GM21390 (cell line): ENCODE results near the gene NOC2L.

Experiments used
- ATAC-seq: cut with Tn5 transposase; IDR thresholded peaks from one replicate; pipeline ENCODE4 v1.9.1; 2021; ENCODE audit not compliant: unreplicated experiment

Gene NOC2L

DNA sequence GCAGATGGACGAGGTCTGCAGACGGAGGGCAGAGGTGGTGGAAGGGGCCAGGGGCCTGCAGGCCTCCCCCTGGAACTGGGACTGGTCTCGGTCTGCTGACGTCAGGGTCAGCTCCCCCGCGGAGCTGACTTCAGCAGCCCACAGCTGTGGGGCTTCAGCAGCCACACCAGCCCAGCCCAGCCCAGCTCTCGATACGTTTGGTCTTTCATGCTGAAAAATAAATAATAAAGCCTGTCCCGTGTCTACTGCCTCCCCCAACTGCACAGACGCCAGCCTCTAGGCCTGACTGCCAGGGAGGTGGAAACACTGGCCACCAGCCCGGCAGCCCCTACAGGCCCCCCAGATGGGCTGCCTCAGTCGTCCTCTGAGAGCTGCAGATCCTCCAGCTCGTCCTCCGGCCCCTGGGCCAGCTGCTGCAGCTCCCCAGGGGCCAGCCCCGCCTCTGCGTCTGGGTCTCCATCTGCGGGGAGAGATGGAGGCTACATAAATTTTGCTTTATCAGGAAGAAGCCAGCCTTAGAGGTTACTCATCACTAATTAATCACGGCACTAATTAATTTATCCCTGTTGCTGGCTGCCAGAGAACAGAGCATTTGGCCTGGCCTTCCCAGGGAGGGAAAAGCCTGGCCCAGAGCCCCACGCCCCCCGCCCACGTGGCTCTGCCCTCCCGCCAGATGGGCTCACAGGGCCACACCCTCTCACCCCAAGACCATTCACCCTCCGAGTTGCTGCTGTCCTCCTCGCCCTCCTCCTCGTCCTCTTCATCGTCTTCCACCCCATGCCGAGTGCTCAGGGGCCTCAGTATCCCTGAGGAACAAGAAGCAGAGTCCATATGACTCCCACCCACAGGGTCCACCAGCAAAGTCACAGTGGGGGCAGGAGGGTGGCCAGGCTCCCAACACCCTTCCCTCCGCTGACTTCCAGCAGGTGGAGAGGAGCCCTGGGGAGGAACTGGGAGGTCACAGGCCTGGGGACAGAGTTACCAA is 14.4 kb downstream of the NOC2L start:
- no peak for ATAC-seq

DNA sequence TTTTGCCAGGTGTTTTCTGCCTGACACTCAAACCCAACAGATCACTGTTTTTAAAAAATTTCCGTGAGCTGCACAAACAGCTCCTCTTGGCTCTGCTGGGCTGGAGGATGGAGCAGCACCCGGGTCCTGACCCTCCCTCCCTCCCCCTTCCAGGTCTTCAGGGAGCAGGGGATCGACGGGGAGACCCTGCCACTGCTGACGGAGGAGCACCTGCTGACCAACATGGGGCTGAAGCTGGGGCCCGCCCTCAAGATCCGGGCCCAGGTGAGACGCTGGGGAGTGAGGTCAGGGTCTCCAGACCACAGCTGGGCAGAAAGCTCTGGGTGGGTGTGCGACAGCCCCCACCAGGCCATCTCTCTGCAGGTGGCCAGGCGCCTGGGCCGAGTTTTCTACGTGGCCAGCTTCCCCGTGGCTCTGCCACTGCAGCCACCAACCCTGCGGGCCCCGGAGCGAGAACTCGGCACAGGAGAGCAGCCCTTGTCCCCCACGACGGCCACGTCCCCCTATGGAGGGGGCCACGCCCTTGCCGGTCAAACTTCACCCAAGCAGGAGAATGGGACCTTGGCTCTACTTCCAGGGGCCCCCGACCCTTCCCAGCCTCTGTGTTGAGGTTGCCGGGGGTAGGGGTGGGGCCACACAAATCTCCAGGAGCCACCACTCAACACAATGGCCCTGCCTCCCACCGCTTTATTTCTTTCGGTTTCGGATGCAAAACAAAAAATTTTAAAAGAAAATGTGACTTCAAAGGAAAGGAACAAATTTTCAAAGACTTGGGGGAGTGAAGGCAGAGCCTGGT is 15.3 kb downstream of the NOC2L start:
- no peak for ATAC-seq

GRCh38 chr1:942864-943533 is 16.1 kb downstream of the NOC2L start:
- ATAC-seq = no peak

- no peak for ATAC-seq
These were observed 16.6 kb downstream of the NOC2L start for GRCh38 chr1:942411-942821.

DNA sequence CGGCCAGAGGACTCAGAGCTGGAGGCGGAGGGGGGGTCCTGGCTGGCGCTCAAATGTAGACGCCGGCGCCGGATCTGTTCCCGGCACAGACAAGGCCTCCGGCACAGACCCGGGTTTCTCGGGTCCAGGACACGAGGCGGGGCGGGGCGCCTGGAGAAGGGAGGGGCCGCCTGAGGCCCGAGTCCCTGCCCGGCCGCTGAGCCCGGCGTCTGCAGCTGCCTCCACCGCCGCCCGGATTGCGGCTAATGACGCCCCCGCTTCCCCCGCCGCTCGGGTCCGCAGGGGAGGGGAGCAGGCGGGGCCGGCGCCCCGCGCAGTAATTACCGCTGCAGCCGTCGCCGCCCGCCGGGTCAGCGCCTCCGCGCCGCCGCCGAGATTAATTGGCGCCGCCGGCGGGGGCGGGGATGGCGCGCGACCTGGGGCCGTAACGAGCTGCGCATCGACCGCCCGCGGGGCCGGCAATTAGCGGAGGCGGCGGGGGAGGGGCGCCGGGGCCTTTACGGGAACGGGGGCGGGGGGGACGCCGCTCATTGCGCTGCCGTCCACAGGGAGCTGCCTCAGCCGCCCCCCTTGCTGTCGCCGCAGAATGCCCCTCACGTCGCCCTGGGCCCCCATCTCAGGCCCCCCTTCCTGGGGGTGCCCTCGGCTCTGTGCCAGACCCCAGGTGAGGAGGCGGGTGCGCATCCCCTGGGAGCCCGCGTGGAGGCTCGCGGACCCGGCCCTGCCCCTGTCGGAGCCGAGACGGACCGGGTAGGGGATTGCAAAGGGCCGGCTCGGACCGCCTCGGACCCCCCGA is 17.3 kb downstream of the NOC2L start:
- ATAC-seq = no peak

DNA sequence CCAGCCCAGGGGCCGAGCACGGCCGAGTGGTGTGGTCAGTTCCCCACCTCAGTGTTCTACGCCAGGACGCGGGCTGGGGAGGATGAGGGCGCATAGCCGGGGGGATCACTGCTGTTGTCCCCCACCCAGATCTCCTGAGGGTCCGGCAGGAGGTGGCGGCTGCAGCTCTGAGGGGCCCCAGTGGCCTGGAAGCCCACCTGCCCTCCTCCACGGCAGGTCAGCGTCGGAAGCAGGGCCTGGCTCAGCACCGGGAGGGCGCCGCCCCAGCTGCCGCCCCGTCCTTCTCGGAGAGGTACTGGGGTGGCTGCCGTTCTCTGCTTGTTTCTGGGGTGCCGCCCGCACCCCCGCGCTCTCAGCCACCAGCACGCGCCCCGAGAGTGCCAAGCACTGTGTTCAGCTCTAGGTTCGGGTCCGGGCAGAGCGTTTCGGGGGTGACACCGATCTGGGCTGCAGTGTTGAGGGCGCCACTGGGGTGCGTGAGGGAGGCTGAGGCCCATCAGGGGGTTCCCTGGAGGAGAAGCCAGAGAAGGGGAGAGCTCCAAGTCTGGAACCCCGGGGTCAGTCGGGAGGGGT is 18.0 kb downstream of the NOC2L start:
- no peak for ATAC-seq

GRCh38 chr1:940107-941014 is 18.7 kb downstream of the NOC2L start:
- no peak for ATAC-seq

GRCh38 chr1:939511-940106 is 19.4 kb downstream of the NOC2L start:
- no peak for ATAC-seq

- ATAC-seq = no peak
These were observed 20.2 kb downstream of the NOC2L start for GRCh38 chr1:938711-939489.

GRCh38 chr1:938088-938683 is 20.9 kb downstream of the NOC2L start:
- no peak for ATAC-seq

DNA sequence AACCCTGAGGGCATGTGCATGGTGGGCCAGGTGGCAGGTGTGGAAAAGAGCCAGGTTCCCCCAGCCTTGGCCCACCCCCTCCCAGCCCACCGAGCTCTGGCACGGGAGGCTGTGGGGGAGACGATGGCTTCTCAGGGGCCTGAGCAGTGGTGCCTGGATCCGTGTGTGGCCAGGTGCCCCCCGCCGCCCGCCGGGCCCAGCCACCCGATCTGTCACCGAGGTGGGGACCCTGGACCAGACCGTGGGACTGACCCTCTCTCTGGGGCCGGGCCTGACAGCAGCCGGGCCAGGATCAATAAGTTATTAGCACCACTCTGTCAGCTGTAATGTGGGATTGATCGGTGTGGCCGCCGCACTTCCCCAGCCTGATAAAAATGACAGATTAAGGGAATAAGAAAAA is 21.5 kb downstream of the NOC2L start:
- ATAC-seq = no peak

- no peak for ATAC-seq
These were observed 22.4 kb downstream of the NOC2L start for GRCh38 chr1:936348-937264.

- ATAC-seq = no peak
These were observed 23.3 kb downstream of the NOC2L start for GRCh38 chr1:935751-936231.

GRCh38 chr1:934991-935750 is 23.9 kb downstream of the NOC2L start:
- ATAC-seq = no peak

DNA sequence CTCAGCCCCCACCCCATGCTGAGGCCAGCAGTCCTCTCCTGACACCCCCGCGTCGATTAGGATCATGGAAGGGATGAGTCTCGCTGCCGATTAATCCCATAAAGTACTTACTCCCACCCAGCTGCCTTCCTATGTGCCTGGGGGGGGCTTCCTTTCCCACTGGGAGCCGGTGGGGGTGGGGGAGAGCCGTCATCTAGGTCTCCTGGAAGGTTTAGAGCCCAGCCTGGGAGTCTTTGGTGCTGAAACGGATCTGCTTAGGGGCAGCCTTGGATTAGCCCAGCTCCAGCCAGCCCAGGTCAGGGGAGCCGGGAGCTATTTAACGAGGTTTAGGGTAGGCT is 25.5 kb downstream of the NOC2L start:
- no peak for ATAC-seq
